Neural cell (in vitro differentiated cells): Measurements from ENCODE around the gene LIMS1. TPM values are rescaled to one million over a fixed set of nuclear protein-coding genes. Genes with fewer than 3 reads are reported as not detected.

Source experiments
- H2AFZ ChIP-seq: fragments of 200-600, 300-800 bp; sonication (generic), shearing (Covaris generic); 2 replicates; pipeline ENCODE4 v1.6.0; 2014; ENCODE audit warnings: low read depth, mild to moderate bottlenecking, antibody characterized with exemption, low read length, moderate library complexity
- H3F3A ChIP-seq: fragments of 200-600 bp; shearing (Covaris generic); 2 replicates; pipeline ENCODE4 v1.6.1; 2016; ENCODE audit warnings: mild to moderate bottlenecking, moderate library complexity, mixed read lengths, antibody characterized with exemption, low read length; ENCODE audit not compliant: insufficient read depth, poor library complexity, severe bottlenecking
- H3K27ac ChIP-seq: fragments of 200-600, 300-800 bp; sonication (generic), shearing (Covaris generic); 2 replicates; pipeline ENCODE4 v1.5.1; 2014; ENCODE audit warnings: mild to moderate bottlenecking, low read length, moderate library complexity
- H3K27me3 ChIP-seq: fragments of 300-800, 200-600 bp; sonication (generic), shearing (Covaris generic); 2 replicates; pipeline ENCODE4 v1.6.0; 2014; ENCODE audit warnings: mild to moderate bottlenecking, low read depth, low read length, moderate library complexity; ENCODE audit not compliant: insufficient read depth
- H3K36me3 ChIP-seq: fragments of 300-800, 200-600 bp; sonication (generic), shearing (Covaris generic); 2 replicates; pipeline ENCODE4 v1.5.1; 2014; ENCODE audit warnings: mild to moderate bottlenecking, antibody characterized with exemption, low read length, moderate library complexity; ENCODE audit not compliant: insufficient read depth
- H3K4me2 ChIP-seq: fragments of 300-800, 200-600 bp; sonication (generic), shearing (Covaris generic); 2 replicates; pipeline ENCODE4 v1.6.0; 2014; ENCODE audit warnings: mild to moderate bottlenecking, low read length
- H3K4me3 ChIP-seq: fragments of 300-800, 200-600 bp; sonication (generic), shearing (Covaris generic); 2 replicates; pipeline ENCODE4 v1.5.1; 2014; ENCODE audit warnings: mild to moderate bottlenecking, low read length, moderate library complexity
- H3K79me2 ChIP-seq: fragments of 200-600 bp; shearing (Covaris generic); replicated peaks from 2 replicates; pipeline ENCODE4 v1.6.0; 2014; ENCODE audit warnings: mild to moderate bottlenecking, low read length, moderate library complexity; ENCODE audit not compliant: insufficient read depth
- H3K9ac ChIP-seq: fragments of 300-800, 200-600 bp; sonication (generic), shearing (Covaris generic); 2 replicates; pipeline ENCODE4 v1.6.1; 2016; ENCODE audit warnings: mild to moderate bottlenecking, low read length, mixed read lengths
- H3K9me2 ChIP-seq: fragments of 200-600 bp; shearing (Covaris generic); 2 replicates; pipeline ENCODE4 v1.6.1; 2016; ENCODE audit warnings: mild to moderate bottlenecking, low read length, mixed read lengths; ENCODE audit not compliant: insufficient read depth
- H3K9me3 ChIP-seq: fragments of 200-600, 300-800 bp; sonication (generic), shearing (Covaris generic); 2 replicates; pipeline ENCODE4 v1.6.1; 2016; ENCODE audit warnings: mild to moderate bottlenecking, mixed run types, low read length, moderate library complexity, mixed read lengths
- H4K20me1 ChIP-seq: fragments of 200-600 bp; shearing (Covaris generic); 2 replicates; pipeline ENCODE4 v1.6.1; 2016; ENCODE audit warnings: mild to moderate bottlenecking, mixed run types; ENCODE audit not compliant: insufficient read depth
- EP300 ChIP-seq: fragments of 450-650 bp; conservative IDR thresholded peaks from 2 replicates; pipeline ENCODE4 v1.6.1; 2014; ENCODE audit warnings: antibody characterized with exemption, mild to moderate bottlenecking, moderate library complexity; ENCODE audit not compliant: poor library complexity, severe bottlenecking
- EZH2 ChIP-seq: fragments of 200-600, 300-800 bp; shearing (Covaris generic), sonication (generic); IDR thresholded peaks from 2 replicates; pipeline ENCODE4 v1.6.1; 2014; ENCODE audit warnings: antibody characterized with exemption, low read length, borderline replicate concordance, mild to moderate bottlenecking; ENCODE audit not compliant: insufficient read depth, poor library complexity, severe bottlenecking
- MXI1 ChIP-seq: fragments of 450-650 bp; conservative IDR thresholded peaks from 2 replicates; pipeline ENCODE4 v1.6.1; 2014; ENCODE audit warnings: antibody characterized with exemption, mild to moderate bottlenecking; ENCODE audit not compliant: poor library complexity, severe bottlenecking
- POLR2AphosphoS5 ChIP-seq: IDR thresholded peaks from 2 replicates; pipeline ENCODE4 v1.6.1; 2012
- RAD21 ChIP-seq: fragments of 450-650 bp; conservative IDR thresholded peaks from 2 replicates; pipeline ENCODE4 v1.6.1; 2014; ENCODE audit warnings: antibody characterized with exemption, mild to moderate bottlenecking, moderate library complexity
- SMC3 ChIP-seq: fragments of 450-650 bp; conservative IDR thresholded peaks from 2 replicates; pipeline ENCODE4 v1.6.1; 2014; ENCODE audit warnings: antibody characterized with exemption, mild to moderate bottlenecking, moderate library complexity; ENCODE audit not compliant: poor library complexity
- TAF1 ChIP-seq: IDR thresholded peaks from 2 replicates; pipeline ENCODE4 v1.6.1; 2012; ENCODE audit warnings: low read depth
- polyA plus RNA-seq: library from polyadenylated mRNA; depleted of rRNA; stranded (reverse); fragments of >200 nt; gene quantifications from 2 replicates; pipeline ENCODE4 v1.2.3, GENCODE V29; 2014
- TF ChIP-seq, protein P1 (sequence below): IDR thresholded peaks from 2 replicates; pipeline ENCODE4 v1.6.1; 2012; ENCODE audit warnings: borderline replicate concordance
- TF ChIP-seq, protein P2 (sequence below): fragments of 450-650 bp; IDR thresholded peaks from 2 replicates; pipeline ENCODE4 v1.5.1; 2014; ENCODE audit warnings: antibody characterized with exemption, mild to moderate bottlenecking, moderate library complexity; ENCODE audit not compliant: poor library complexity, severe bottlenecking

The LIMS1 gene
- polyA plus RNA-seq, 1 donor from 2014 or later: 12.3 TPM

DNA sequence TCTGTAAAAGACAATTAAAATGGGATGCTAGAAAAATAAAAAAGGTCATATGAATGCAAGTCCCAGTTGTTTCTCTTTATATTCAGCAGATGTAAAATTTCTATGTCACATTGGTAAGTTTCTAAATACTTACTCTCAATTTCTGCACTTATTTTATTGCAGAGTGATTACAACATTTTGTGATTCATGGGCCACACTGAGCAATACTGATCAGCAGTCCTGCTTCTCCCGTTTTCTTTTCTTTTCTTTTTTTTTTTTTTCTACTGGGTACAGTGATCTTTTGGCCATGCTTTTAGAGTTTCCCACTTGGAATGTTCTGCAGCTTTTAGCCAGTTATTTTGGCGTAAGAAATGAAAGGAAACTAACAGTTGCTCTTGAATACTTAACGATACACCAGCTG lies 38.8 kb downstream of the LIMS1 start:
- no peak overlapping the region for H3K4me3 ChIP-seq
- H3K9ac ChIP-seq: no peak overlapping the region
- no peaks in the 10 kb centered on the region for H3K9me3 ChIP-seq
- H3K27ac ChIP-seq: no peak overlapping the region
- H3K9me2 ChIP-seq: no peaks in the 10 kb centered on the region
- no peaks in the 10 kb centered on the region for H4K20me1 ChIP-seq
- peaks cover 5% of the 10 kb centered on the region for H3K79me2 ChIP-seq
- H2AFZ ChIP-seq: no peak overlapping the region
- H3K27me3 ChIP-seq: no peaks in the 10 kb centered on the region
- H3F3A ChIP-seq: no peaks in the 10 kb centered on the region
- no peak for TF ChIP-seq RAD21
- TF ChIP-seq SMC3: no peak
- no peak for TF ChIP-seq EP300
- no peak for TF ChIP-seq POLR2AphosphoS5
- TF ChIP-seq EZH2: no peak
- no peak for TF ChIP-seq TAF1
- TF ChIP-seq, protein P1, sequence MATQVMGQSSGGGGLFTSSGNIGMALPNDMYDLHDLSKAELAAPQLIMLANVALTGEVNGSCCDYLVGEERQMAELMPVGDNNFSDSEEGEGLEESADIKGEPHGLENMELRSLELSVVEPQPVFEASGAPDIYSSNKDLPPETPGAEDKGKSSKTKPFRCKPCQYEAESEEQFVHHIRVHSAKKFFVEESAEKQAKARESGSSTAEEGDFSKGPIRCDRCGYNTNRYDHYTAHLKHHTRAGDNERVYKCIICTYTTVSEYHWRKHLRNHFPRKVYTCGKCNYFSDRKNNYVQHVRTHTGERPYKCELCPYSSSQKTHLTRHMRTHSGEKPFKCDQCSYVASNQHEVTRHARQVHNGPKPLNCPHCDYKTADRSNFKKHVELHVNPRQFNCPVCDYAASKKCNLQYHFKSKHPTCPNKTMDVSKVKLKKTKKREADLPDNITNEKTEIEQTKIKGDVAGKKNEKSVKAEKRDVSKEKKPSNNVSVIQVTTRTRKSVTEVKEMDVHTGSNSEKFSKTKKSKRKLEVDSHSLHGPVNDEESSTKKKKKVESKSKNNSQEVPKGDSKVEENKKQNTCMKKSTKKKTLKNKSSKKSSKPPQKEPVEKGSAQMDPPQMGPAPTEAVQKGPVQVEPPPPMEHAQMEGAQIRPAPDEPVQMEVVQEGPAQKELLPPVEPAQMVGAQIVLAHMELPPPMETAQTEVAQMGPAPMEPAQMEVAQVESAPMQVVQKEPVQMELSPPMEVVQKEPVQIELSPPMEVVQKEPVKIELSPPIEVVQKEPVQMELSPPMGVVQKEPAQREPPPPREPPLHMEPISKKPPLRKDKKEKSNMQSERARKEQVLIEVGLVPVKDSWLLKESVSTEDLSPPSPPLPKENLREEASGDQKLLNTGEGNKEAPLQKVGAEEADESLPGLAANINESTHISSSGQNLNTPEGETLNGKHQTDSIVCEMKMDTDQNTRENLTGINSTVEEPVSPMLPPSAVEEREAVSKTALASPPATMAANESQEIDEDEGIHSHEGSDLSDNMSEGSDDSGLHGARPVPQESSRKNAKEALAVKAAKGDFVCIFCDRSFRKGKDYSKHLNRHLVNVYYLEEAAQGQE: no peak
- TF ChIP-seq MXI1: no peak
- TF ChIP-seq, protein P2, sequence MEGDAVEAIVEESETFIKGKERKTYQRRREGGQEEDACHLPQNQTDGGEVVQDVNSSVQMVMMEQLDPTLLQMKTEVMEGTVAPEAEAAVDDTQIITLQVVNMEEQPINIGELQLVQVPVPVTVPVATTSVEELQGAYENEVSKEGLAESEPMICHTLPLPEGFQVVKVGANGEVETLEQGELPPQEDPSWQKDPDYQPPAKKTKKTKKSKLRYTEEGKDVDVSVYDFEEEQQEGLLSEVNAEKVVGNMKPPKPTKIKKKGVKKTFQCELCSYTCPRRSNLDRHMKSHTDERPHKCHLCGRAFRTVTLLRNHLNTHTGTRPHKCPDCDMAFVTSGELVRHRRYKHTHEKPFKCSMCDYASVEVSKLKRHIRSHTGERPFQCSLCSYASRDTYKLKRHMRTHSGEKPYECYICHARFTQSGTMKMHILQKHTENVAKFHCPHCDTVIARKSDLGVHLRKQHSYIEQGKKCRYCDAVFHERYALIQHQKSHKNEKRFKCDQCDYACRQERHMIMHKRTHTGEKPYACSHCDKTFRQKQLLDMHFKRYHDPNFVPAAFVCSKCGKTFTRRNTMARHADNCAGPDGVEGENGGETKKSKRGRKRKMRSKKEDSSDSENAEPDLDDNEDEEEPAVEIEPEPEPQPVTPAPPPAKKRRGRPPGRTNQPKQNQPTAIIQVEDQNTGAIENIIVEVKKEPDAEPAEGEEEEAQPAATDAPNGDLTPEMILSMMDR: no peak
- H3K4me2 ChIP-seq: no peak overlapping the region
- H3K36me3 ChIP-seq: no peaks in the 10 kb centered on the region

DNA sequence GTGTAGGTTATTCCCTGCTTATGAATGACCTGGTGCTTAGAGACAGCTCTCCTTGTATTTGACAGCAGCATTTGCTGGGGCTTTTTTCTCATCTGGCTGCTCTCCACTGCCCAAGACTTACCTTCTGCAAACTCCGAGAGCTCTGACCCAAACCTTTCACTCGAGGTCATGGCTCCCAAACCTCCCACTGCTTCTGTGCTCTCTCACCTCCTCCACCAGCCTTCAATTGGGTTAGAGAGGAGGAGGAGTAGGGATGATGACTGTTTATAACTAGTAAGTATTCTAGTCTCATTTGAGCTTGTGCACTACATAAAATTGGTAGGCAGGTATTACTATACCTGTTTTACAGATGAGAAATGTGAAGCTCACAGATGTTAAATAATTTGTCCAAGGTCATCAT lies 40.1 kb downstream of the LIMS1 start:
- no peaks in the 10 kb centered on the region for H3K27me3 ChIP-seq
- H3K9me2 ChIP-seq: no peaks in the 10 kb centered on the region
- TF ChIP-seq SMC3 (no peak), EZH2 (no peak), EP300 (no peak), TAF1 (no peak), RAD21 (no peak), MXI1 (no peak)
- TF ChIP-seq, protein P2: no peak
- TF ChIP-seq, protein P1: no peak
- H3K4me3 ChIP-seq: no peak overlapping the region
- H3K79me2 ChIP-seq: peaks cover 5% of the 10 kb centered on the region
- no peaks in the 10 kb centered on the region for H3K36me3 ChIP-seq
- H2AFZ ChIP-seq: no peak overlapping the region
- H3K9ac ChIP-seq: no peak overlapping the region
- H3K9me3 ChIP-seq: no peaks in the 10 kb centered on the region
- no peaks in the 10 kb centered on the region for H4K20me1 ChIP-seq
- H3F3A ChIP-seq: no peaks in the 10 kb centered on the region
- no peak overlapping the region for H3K27ac ChIP-seq
- no peak overlapping the region for H3K4me2 ChIP-seq
